Measurements from ENCODE around the gene ARPIN. TPM values are rescaled to one million over a fixed set of nuclear protein-coding genes. Genes with fewer than 3 reads are reported as not detected.
A peak's percentile ranks its signal among the peaks of the same experiment; 100 is the strongest.

The ARPIN gene
- total and polyA plus RNA-seq, 10 of the 15 experiments (the other 5 are each of a cell fraction or from before 2014, with no cell fraction given), result 0.02 to 0.04 TPM; not detected in 8

DNA sequence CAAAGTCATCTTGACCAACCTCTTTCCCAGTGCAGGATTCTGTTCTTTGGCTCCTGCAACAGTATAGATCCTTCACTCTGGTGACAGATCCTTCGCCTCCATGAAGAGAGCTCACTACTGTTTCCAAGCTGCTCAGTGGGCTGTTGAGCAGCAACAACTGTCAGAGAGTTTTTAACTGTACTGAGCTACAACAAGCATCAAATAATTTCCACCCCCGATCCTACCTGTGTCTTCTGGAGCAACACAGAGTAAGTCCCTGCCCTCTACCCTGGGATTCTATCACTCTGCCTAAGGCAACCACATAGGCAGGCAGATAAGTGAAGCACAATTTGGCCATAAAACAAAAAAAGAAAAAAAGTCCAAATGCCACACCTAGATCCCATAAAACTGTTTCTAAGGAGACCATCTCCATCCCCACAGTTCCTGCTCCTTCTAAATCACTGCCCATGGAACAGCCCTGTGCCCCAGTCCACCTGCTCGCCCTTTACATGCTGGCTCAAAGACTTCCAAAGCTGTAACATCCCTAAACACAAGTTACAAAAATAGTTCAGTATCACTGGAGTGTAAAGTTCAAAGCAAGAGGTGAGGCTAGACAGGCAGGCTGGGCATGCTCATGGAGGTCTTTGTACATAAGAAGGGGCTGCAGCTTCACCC lies 60.3 kb downstream of the ARPIN start (continued):
- TF ChIP-seq, protein P1, sequence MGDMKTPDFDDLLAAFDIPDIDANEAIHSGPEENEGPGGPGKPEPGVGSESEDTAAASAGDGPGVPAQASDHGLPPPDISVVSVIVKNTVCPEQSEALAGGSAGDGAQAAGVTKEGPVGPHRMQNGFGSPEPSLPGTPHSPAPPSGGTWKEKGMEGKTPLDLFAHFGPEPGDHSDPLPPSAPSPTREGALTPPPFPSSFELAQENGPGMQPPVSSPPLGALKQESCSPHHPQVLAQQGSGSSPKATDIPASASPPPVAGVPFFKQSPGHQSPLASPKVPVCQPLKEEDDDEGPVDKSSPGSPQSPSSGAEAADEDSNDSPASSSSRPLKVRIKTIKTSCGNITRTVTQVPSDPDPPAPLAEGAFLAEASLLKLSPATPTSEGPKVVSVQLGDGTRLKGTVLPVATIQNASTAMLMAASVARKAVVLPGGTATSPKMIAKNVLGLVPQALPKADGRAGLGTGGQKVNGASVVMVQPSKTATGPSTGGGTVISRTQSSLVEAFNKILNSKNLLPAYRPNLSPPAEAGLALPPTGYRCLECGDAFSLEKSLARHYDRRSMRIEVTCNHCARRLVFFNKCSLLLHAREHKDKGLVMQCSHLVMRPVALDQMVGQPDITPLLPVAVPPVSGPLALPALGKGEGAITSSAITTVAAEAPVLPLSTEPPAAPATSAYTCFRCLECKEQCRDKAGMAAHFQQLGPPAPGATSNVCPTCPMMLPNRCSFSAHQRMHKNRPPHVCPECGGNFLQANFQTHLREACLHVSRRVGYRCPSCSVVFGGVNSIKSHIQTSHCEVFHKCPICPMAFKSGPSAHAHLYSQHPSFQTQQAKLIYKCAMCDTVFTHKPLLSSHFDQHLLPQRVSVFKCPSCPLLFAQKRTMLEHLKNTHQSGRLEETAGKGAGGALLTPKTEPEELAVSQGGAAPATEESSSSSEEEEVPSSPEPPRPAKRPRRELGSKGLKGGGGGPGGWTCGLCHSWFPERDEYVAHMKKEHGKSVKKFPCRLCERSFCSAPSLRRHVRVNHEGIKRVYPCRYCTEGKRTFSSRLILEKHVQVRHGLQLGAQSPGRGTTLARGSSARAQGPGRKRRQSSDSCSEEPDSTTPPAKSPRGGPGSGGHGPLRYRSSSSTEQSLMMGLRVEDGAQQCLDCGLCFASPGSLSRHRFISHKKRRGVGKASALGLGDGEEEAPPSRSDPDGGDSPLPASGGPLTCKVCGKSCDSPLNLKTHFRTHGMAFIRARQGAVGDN (IDR thresholded peaks at IDR 0.05), result no peak
- TF ChIP-seq CHD1 (IDR thresholded peaks at IDR 0.05; ENCODE audit: low read depth, low read length) (no peak), ZNF384 (IDR thresholded peaks at IDR 0.05; ENCODE audit: borderline replicate concordance, low read depth, low read length) (no peak), ZNF274 (IDR thresholded peaks at IDR 0.05; ENCODE audit: insufficient read depth, insufficient read length) (no peak), POU2F2 (IDR thresholded peaks at IDR 0.05; ENCODE audit: borderline replicate concordance, low read depth, low read length) (no peak), ATF7 (IDR thresholded peaks at IDR 0.05; ENCODE audit: low read depth) (no peak)

DNA sequence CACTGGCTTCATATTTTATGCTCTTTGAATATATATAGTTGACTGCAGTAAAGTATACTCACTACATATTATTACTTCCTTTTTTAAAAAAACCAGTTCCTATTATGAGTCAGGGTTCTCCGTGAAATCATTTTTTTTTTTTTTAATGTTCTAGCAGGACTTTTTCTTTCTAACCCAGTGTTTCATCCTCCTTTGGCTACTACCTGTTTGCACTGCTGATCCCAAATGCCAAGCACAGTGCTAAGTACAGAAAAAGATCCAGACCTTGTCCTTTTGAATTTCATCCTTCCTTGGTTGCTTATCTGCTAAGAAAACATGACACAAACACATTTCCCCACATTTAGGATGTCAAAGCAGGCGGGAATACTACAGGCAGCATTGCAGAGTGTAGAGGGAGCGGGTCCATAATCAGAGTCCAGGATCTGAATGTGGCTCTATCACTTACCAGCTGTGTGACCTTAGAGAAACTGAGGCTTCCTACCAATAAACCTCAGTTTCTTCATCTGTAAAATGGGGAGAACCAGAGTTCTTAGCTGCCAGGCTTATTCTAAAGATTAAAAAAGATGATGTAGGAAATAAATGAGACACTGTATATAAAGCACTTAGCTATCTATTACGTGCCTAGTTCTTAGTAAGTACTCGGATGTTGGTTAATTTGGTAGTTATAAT lies 60.9 kb downstream of the ARPIN start:
- no TSS peak for BruUV-seq (replicated peaks)
- FAIRE-seq (no peak), ATAC-seq (peak; percentile 91), DNase-seq (ENCODE audit: low read depth, low spot score) (peak; percentile 30)
- H3K4me1 ChIP-seq (ENCODE audit: control insufficient read depth, insufficient read depth, low read length), result peaks cover 45% of the 10 kb centered on the region
- no peaks in the 10 kb centered on the region for H3K9me3 ChIP-seq (replicated peaks; ENCODE audit: control insufficient read depth, insufficient read depth, low read length)
- H4K20me1 ChIP-seq (ENCODE audit: control insufficient read depth, insufficient read depth), result no peaks in the 10 kb centered on the region
- peak overlapping the region; percentile 85 for H3K27ac ChIP-seq (ENCODE audit: control insufficient read depth, insufficient read depth)
- H3K4me3 ChIP-seq, result no peak overlapping the region
- SMC1A ChIA-PET (ENCODE audit: uncharacterized antibody, unreplicated experiment), result interaction anchor here (0.6 to 1.3 kb wide), 5 partner anchors 9 to 90 kb away, joined by 3 to 10 read pairs (median 4); no protein-coding TSS in a partner anchor
- no peaks in the 10 kb centered on the region for H3K79me2 ChIP-seq (ENCODE audit: control insufficient read depth, insufficient read depth, low read length)
- RAD21 ChIA-PET (ENCODE audit: unreplicated experiment), result interaction anchor here (0.6 to 1.5 kb wide), 2 partner anchors 23 to 488 kb away, joined by 3 to 5 read pairs; no protein-coding TSS in a partner anchor
- no peak overlapping the region for H2AFZ ChIP-seq (ENCODE audit: control insufficient read depth, low read depth, low read length)
- H3K9ac ChIP-seq (ENCODE audit: control insufficient read depth, insufficient read depth, low read length), result no peak overlapping the region; the same call in 1 of the 2 replicates
- intact Hi-C loops (cut with micrococcal nuclease; ENCODE audit: unreplicated experiment), result no loop called here
- H3K27me3 ChIP-seq (replicated peaks in 1 of 2; ENCODE audit: control insufficient read depth in 2 of 2, insufficient read depth in 2 of 2, low read length in 1 of 2), result no peaks in the 10 kb centered on the region
- H3K4me2 ChIP-seq (ENCODE audit: control insufficient read depth, insufficient read depth), result peak overlapping the region; percentile 67
- H3K36me3 ChIP-seq (ENCODE audit: control insufficient read depth in 2 of 2, insufficient read depth in 2 of 2, low read length in 1 of 2), result no peaks in the 10 kb centered on the region; a peak in 1 of 4 replicates
- in situ Hi-C loops (cut with MboI), result no loop called here
- 50% methylated on average over 5 of the region's 5 CpGs for WGBS (ENCODE audit: insufficient coverage, insufficient replicate concordance, low lambda C conversion rate, missing lambda C conversion rate)
- CTCF ChIA-PET, result interaction anchor here (0.6 to 1.2 kb wide), 5 partner anchors 9 to 44 kb away, joined by 3 to 12 read pairs (median 3); no protein-coding TSS in a partner anchor
- POLR2A ChIA-PET, result no interaction called here
- no peak for TF ChIP-seq MTA3 (IDR thresholded peaks at IDR 0.05; ENCODE audit: borderline replicate concordance, low read length)
- TF ChIP-seq MTA2 (IDR thresholded peaks at IDR 0.05; ENCODE audit: low read depth), result peak; percentile 55; the same call in 1 of the 2 replicates
- TF ChIP-seq ATF7 (IDR thresholded peaks at IDR 0.05; ENCODE audit: low read depth), result peak; percentile 40; the same call in 1 of the 2 replicates
- peak; percentile 54; the same call in 1 of the 2 replicates for TF ChIP-seq JUND (IDR thresholded peaks at IDR 0.05; ENCODE audit: low read depth, low read length)
- TF ChIP-seq NFIC (IDR thresholded peaks at IDR 0.05; ENCODE audit: low read depth, low read length), result peak; percentile 75
- TF ChIP-seq, protein P2, sequence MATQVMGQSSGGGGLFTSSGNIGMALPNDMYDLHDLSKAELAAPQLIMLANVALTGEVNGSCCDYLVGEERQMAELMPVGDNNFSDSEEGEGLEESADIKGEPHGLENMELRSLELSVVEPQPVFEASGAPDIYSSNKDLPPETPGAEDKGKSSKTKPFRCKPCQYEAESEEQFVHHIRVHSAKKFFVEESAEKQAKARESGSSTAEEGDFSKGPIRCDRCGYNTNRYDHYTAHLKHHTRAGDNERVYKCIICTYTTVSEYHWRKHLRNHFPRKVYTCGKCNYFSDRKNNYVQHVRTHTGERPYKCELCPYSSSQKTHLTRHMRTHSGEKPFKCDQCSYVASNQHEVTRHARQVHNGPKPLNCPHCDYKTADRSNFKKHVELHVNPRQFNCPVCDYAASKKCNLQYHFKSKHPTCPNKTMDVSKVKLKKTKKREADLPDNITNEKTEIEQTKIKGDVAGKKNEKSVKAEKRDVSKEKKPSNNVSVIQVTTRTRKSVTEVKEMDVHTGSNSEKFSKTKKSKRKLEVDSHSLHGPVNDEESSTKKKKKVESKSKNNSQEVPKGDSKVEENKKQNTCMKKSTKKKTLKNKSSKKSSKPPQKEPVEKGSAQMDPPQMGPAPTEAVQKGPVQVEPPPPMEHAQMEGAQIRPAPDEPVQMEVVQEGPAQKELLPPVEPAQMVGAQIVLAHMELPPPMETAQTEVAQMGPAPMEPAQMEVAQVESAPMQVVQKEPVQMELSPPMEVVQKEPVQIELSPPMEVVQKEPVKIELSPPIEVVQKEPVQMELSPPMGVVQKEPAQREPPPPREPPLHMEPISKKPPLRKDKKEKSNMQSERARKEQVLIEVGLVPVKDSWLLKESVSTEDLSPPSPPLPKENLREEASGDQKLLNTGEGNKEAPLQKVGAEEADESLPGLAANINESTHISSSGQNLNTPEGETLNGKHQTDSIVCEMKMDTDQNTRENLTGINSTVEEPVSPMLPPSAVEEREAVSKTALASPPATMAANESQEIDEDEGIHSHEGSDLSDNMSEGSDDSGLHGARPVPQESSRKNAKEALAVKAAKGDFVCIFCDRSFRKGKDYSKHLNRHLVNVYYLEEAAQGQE (IDR thresholded peaks at IDR 0.05; ENCODE audit: low read depth, low read length), result no peak
- peak in 1 of 2 experiments; percentile 48; a peak in 3 of 4 replicates for TF ChIP-seq IKZF2 (IDR thresholded peaks at IDR 0.05)
- TF ChIP-seq ZNF384 (IDR thresholded peaks at IDR 0.05; ENCODE audit: borderline replicate concordance, low read depth, low read length), result peak; percentile 92
- TF ChIP-seq PML (IDR thresholded peaks at IDR 0.05; ENCODE audit: low read length), result no peak
